DMS53 treated with DMSO at 0.1 percent for 48 hours (cell line): Measurements from ENCODE around the gene ANTKMT.
A peak's percentile ranks its signal among the peaks of the same experiment; 100 is the strongest.

ENCODE experiments used
- DNase-seq: peaks from one replicate; lab custom pipeline; 2025; ENCODE audit not compliant: unreplicated experiment; lab: John Stamatoyannopoulos, UW

ANTKMT gene

DNA sequence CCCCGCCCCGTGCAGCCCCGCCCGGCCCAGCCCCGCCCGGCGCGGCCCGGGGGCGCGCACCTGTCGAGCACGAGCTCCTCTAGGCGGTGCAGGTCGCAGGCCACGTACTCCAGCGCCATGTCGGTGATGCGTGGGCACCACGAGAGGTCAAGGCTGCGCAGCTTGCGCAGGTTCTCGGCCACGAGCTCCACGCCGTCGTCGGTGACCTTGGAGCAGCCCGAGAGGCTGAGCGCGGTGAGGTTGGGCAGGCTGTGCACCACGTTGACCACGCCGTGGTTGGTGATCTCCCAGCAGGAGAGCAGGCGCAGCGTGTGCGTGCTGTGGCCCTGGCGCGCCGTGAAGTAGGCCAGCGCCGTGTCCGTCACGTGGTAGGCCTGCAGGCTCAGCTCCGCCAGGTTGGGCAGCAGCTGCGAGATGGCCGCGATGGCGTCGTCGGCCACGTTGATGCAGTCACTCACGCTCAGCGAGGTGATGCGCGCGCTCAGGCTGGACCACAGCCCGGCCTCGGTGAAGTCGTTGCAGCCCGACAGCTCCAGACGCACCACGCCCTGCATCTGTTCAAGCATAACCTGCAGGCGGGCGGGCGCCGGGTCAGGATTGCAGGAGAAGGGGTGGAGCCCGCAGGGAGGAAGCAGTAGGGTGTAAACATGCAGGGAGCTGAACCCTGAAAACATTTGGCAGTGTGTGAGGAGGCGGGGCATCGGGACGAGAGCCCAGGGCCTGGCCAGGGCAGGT lies 25.4 kb upstream of the ANTKMT start:
- peak; percentile 92 for DNase-seq

DNA sequence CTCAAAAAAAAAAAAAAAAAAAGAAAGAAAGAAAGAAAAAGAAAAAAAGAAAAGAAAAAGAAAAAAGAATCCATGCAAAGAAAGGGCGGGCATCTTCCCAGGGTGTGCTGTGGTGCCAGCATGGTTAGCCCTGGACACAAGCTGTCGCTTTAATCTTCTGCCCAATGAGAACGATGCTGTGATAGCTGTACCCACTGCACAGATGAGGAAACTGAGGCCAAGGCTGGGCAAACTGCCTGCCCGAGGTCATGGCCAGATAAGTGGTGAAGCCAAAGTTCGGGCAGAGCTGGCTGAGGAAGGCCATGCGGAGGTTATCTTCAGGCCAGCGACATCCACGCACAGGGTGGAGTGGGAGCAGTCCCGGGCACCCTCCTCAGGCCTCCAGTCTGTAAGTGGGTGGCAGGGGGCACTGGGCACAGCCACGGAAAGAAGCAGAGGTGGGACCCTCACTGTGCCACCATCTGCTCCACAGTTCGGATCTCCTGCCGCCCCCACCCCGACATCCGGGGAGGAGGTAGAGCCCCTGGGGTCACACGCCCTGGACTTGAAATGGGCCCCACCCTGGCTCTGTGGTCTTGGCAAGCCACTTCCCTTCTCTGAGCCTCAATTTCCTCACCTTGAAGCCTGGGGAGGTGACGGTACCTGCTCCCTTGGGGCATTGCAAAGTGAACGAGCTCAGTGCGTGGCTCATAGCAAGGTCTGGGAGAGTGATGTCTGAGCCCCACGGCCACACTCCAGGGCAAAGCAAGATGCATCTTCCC lies 21.9 kb upstream of the ANTKMT start:
- no peak for DNase-seq

DNA sequence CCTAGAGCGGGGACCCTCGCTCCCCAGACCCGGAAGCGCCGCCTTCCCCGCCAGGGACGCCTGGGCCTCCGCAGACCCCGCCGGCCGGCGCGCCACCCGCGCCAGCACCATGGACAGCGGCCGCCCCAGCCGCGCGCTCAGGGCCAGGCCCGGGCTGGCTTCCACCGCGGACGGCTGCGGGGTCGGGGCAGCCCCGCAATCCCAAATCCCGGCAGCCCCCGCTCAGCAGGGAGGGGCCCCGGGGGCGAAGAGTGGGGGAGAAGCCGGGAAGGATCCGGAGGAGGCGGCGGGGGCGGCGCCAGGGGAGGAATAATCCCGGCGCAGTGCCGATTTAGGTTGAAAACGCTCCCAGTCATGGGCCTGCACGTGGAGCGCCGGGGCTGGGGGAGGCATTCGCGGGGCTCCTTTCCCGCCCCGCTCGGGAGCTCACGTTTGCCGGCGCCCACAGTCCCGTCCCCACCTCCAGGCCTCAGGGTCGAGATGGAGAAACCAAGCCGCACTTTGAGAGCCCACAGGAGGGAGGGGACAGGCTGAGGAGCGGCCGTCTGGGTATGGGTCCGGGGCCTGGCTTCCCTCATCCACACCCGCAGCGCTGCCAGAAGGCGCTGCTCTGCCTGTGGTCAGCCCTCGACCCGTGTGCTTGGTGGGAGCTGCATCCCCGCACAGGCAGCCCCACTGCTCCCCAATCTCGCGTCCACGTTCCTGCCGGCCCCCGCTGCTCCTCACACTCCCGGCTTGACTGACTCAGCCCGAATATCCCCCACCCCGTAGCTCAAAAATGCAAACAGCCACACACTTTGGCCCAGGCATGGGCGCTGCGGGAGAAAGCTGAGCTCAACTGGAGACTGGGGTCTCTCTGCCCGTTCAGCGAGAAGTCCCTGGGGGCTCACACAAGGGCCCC lies 20.0 kb upstream of the ANTKMT start:
- DNase-seq: no peak

DNA sequence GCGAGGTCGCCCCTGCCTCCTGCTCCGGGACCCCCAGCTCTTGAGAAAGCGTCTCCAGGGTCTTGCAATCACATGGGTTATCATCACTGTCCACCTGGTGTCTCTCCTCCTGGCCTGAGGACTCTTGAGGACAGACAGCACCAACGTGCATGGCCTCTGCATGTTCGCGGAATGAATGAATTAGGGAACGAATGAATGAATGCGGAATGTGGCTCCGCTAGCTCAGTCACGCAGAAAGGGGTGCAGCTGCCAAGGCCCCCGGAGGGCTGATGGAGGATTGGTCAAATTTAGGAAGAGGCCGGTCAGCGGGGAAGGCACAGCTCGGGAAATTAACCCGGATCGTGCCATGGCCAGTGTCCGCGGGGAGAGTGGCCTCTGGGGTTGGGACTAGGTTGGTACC lies 18.6 kb upstream of the ANTKMT start:
- no peak for DNase-seq

DNA sequence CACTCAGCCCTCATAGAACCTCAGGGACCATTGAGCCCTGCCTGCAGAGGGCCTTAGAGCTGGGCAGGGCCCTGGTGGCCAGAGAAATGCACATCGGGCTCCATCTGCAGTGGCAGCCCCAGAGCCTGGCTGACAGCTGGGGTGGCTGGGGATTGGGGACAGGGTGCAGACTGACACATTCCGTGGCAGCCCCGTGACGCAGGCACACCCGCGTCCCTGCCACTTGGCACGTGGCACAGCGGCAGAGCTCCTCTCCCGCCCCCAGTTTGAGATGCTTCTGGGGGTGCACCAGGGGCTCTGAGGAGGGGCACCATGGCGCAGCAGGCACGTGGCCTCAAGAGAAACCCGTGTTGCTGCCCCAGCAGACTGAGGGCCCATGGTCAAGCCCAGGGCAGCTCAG lies 17.5 kb upstream of the ANTKMT start:
- no peak for DNase-seq

DNA sequence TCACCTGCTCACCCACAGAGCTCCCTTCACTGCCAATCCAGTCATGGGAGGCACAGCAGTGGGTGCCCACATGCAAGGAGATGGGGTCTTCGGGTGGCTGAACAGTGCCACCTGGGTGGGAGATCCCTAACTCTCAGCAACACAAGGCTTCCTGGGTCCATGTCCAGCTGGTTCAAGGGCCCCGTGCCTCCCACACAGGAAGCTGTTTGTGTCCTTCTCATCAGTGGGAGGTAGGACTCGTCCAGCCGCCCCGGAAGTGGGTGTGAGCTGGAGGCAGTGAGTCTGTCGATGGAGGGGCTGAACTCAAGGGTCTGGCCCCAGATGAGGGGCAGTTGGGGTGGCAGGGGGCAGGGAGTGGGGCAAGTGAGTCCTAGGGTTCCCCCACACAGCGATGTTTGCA lies 16.9 kb upstream of the ANTKMT start:
- no peak for DNase-seq

DNA sequence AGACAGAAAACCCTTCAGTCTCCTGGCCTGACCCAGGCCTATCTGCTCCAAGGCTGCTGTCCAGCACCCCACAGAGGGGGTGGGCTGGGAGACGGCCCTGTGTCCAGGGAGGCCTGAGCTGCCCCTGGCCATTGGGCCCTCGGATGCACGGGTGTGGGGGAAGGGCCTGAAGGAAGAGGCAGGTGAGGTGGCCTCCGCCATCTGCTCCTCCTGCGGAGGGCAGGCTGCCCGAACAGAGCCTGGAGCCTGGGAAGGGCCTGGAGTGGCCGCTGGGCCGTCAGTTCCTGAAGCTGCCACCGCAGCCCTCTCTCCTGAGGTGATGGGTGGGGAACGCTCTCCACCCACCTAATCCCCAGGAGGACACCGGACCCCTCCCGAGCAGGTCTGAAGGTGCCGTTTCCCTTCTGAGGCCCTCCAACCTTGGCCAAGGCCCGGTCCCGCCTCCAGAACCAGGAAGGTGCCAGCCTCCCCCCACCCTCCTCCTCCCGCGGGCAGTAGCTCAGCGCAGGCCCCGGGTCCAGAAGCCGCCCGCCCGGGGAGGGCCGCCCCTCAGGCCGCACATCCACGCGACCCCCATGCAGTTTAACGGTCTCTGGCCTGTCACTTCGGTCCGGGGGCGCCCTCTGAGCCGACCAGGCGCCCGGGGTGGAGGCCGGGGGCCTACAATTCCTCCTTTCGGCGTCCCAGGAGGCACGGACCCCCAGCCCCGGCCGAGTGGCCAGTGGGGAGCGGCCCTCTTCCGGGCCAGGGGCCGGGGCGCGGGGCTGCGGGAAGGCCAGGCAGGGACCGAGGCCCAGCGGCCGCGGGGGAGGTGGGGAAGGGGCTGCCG lies 16.2 kb upstream of the ANTKMT start:
- DNase-seq: no peak

DNA sequence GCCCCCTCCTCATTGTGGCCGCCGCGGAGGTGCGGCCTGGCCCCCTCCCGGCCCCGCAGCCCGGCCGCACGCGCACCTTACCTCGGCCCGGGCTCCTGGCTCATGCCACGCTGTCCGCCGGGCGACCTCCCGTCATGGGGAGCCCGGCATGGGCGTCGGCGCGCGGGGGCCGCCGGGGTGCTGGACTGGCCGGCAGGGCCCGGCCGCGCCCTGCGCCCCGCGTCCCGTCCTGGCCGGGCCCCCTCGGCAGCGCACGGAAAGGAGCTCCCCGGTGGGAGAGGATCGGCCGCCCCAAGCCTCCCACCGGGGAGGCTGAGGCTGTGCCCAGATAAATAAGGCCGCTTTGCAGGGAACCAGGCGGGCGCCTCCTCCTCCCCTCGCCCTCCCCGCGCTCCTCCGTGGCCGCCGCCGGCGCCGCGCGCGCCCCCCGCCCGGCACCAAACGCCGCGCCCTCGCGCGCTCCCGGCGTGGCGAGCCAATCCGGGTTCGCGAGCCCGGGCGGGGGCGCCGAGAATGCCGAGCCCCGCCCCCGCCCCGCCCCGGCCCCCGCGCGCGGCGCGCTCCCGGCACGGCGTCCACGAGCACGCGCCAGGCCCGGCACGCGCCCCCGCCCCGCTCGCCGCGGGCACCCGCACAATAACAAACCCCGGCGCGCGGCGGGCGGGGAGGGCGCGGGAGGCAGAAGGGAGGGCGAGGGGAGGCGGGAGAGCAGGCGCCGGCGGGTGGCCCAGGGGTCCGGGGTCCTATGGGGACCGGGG lies 15.3 kb upstream of the ANTKMT start, which contains the start of gene FBXL16:
TSS of gene FBXL16 (minus strand) at position 371 of the 758 bp plus-strand sequence. CDS start 8,396 bp downstream, outside the sequence.
- no peak for DNase-seq

DNA sequence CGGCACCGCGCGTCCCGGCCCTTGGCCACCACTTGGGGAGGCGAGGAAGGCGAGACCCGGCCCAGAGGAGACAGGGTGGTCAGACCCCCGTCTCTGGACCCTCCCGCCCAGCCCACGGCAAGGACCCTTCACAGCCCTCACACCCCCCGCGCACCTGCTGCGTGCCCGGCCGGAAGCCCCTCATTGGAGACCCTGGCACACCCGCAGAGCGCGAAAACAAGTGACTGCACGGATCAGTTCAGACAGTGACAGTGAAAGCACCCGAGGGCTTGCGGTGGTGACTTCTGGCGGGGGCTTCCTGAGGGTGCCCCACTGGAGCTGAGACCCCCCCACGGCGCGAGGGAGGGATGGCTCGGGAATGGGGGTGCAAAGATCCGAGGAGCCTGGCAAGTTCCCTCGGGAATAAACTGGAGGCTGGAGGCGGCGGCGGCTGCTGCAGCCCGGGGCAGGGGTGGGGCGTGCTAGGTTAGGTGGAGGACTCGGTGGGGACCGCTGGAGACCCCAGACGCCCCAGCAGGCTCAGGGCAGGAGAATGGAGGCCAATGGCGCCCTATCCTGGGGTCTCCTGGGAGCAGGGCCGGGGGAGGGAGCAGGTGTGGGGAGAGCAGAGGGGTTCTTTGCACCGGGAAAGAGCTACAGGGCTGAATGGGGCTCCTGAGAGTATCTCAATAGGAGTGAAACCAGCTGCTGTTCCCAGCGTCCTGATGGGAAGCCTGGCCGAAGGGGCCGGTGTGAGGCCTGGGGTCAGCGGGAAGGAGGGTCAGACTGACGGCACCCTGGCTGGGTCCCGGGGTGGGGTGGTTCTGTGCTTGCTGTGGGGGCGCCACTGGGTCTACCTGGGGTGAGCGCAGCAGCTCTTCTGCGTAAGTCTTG lies 14.5 kb upstream of the ANTKMT start:
- peak; percentile 18 for DNase-seq

DNA sequence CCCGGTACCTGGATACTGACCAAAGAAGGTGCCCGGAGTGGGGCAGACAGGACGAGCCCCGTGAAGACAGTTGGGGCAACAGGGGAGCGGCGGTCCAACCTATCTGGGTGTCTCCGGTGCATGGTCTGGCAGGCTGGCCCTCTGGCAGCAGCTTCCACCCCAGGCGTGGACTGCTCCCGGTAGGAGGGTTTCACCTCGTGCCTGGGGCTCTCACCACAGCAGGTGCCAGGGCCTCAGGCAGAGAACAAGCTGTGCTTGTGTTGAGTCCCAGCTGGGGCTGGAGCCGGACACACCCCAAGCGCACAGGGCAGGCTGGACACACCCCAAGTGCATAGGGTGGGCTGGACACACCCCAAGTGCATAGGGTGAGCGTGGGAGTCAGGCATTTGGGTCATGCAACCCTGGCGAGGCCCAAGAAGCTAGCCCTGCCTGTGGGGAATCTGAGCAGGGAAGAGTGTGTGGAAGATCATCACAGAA lies 13.8 kb upstream of the ANTKMT start:
- no peak for DNase-seq

DNA sequence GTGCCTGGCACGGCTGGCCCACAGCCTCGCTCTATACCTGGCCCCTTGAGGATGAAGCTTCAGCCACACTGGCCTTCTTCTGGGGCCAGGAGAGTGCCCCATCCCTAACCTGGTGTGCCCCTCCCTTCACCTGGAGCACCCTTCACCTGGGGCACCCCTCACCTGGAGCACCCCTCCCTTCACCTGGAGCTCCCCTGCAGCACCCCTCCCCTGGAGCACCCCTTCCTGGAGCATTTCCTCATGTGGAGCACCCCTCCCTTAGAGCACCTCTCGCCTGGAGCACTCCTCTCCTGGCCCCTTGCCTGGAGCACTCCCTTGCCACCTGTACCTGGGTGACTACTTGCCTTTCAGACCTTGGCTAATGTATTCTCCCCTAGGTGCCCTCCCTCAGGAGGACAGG lies 12.9 kb upstream of the ANTKMT start:
- no peak for DNase-seq

DNA sequence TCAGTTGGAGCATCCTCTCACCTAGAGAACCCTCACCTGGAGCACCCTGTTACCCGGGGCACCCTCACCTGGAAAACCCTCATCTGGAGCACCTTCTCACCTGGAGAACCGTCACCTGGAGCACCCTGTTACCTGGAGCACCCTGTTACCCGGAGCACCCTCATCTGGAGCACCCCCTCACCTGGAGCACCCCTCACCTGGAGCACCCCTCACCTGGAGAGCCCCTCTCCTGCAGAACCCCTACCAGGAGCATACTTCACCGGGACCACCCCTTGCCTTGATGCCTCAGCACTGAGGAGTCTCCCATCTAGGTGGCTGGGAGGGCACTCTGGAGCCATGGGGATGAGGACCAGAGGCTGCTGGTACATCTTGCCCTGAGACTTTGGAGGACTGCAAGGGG lies 12.0 kb upstream of the ANTKMT start:
- DNase-seq: no peak

DNA sequence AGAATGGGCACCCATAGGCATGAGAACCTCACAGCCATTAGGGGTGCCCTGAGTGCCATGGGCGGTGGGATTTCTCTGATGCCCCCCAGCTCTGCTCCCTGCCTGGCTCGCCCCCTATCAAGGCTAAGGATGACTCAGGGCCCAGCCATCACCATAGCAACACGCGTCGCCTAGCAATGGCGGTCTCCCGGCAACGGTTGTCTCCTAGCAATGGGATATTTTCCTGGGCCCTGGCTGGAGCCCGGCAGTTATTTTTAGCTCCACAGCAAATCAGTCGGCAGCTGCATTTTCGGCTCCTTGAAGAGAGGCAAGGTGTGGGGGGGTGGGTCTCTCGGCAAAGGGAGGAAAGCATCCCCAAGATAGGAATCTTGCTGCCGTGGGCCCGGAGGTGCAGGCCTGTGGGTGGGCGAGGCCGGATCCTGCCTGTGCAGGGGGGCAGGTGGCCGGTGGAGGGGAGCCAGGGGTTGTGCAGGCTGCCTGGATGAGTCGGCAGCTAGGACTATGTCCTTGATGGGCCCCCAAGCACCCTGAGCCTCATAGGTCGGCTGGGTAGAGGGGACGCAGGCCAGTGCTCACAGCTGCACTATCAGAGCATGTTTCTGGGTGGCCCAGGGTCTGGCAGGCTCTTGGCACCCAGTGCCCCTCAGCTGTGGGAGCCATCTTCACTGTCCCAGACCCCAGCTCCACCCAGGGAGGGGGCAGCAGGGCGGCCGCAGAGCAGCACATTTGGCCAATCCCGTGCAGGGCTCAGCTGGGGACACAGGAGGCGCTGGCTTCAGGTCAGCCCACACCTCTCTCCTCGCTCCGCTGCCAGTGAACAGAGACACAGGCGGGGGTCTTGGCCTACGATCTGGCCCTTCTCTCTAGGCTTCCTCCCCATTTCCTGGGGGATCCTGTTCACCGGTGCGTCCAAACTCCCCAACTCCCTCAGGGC lies 11.1 kb upstream of the ANTKMT start:
- peak; percentile 45 for DNase-seq

DNA sequence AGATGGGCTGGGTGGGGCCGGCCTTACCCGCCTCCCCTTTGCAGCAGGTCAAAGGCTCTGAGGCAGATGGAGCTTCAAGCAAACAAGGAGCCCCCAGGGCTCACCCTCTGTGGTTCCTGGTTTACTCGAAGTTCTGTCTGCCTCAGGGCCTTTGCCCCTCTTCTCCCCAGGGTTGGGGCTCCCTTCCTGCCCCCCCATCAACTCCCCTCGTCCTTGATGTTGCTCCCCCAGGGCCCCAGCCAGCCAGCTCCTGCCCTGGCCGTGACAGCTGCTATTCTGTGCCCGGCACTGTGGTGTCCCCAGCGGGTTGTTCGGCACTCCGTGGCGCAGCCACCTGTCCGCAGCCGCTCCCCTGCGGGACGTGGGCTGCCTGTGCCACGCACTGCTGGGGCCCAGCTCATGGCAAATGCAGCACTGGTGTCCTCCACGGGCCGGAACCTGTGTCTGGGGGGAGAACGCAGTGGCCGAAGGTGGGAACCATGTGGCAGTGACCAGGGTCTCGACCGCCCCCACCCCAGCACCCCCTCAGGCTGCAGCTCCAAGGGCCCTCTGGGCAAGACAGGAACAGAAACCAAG lies 10.4 kb upstream of the ANTKMT start:
- DNase-seq: no peak

DNA sequence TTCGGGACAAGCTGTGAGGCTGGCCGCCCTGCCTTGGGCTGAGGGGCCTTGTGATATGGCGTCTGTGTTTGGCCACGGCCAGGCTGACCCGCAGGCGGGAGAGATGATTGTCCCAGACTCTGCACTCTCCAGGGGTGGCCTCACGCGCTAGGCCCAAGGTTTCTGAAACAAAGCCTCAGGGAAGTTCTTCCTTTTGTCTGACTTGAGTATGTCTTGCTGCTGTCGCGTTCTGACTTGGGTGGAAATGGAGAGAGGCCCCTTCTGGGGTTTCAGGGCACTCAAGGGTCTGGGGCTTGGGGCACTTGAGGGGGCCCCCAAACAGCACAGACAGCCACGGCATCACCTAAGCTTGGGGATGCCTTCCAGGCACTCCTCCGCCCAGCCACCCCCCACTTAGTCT lies 9.9 kb upstream of the ANTKMT start:
- no peak for DNase-seq

DNA sequence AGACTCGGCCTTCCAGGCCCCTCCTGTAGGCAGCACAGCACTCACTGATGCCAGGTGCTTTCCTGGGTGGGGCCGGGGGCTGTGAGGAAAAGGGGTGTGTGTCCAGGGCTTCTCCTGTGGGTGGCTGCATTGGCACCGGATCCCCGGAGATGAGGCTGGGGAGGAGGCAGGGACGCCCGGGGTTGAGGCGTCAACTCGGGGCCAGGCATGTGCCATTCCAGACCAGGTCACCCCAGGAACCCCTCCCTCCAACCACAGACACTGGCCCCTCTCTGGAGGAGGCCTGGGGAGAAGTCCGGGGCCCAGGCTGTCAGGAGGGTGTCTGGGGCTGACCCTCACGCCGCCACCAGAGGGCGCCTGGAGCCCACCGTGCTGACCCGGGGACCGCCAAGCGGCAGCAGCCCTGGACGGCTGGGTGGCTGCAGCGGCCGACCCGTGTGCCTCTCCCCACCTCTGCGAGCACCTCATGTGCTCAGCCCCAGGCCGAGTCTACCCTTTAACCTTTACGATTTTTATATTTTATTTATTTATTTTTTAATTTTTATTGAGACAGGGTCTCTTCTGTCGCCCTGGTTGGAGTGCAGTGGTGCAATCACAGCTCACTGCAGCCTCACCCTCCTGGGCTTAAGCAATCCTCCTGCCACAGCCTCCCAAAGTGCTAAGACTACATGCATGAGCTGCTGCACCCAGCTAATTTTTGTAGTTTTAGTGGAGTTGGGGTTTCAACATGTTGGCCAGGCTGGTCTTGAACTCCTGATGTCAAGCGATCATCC lies 9.2 kb upstream of the ANTKMT start:
- peak; percentile 34 for DNase-seq
